HUDEP-2 (cell line): ENCODE measurements around the gene TBC1D22B.

Experiments used
- DNase-seq, 76 experiments: peaks; one replicate each; lab custom pipeline; 2025; ENCODE audit not compliant: unreplicated experiment in 76 of 76; lab: John Stamatoyannopoulos, UW

Gene TBC1D22B

GRCh38 chr6:37347177-37347576, 89.6 kb downstream of the TBC1D22B start:
- no peak for DNase-seq

GRCh38 chr6:37347670-37348111, 90.1 kb downstream of the TBC1D22B start:
- no peak for DNase-seq

- DNase-seq: no peak
These were observed 93.5 kb downstream of the TBC1D22B start for GRCh38 chr6:37351027-37351426.

- no peak for DNase-seq
These were observed 94.8 kb downstream of the TBC1D22B start for GRCh38 chr6:37352384-37352783.

- DNase-seq: peak; percentile 41 to 97 (median 91)
These were observed 96.4 kb downstream of the TBC1D22B start, which contains the start of gene RNF8 for GRCh38 chr6:37353761-37354525. Gene RNF8, plus strand, starts transcription at chr6:37353983. Its CDS starts 182 bp downstream, at chr6:37354165.

- DNase-seq: peak in 11 of 76 experiments; percentile 14 to 43 (median 23)
These were observed 97.2 kb downstream of the TBC1D22B start for GRCh38 chr6:37354526-37355384.

- DNase-seq: no peak
These were observed 99.7 kb downstream of the TBC1D22B start for GRCh38 chr6:37357288-37357687.

- no peak for DNase-seq
These were observed 100.3 kb downstream of the TBC1D22B start for GRCh38 chr6:37357860-37358259.

- no peak for DNase-seq
These were observed 101.5 kb downstream of the TBC1D22B start for GRCh38 chr6:37359039-37359438.

- DNase-seq: no peak
These were observed 104.7 kb downstream of the TBC1D22B start for GRCh38 chr6:37362101-37362828.

- peak in 5 of 76 experiments; percentile 15 to 36 (median 21) for DNase-seq
These were observed 108.2 kb downstream of the TBC1D22B start for GRCh38 chr6:37365791-37366190.

- no peak for DNase-seq
These were observed 109.3 kb downstream of the TBC1D22B start for GRCh38 chr6:37366910-37367309.

GRCh38 chr6:37368961-37369320, 111.4 kb downstream of the TBC1D22B start:
- DNase-seq: no peak

- no peak for DNase-seq
These were observed 112.0 kb downstream of the TBC1D22B start for GRCh38 chr6:37369321-37370201.

- no peak for DNase-seq
These were observed 113.8 kb downstream of the TBC1D22B start for GRCh38 chr6:37371154-37372083.

GRCh38 chr6:37372116-37372515, 114.5 kb downstream of the TBC1D22B start:
- DNase-seq: no peak

GRCh38 chr6:37373822-37374471, 116.4 kb downstream of the TBC1D22B start:
- DNase-seq: peak in 22 of 76 experiments; percentile 13 to 54 (median 33)

- DNase-seq: no peak
These were observed 117.8 kb downstream of the TBC1D22B start for GRCh38 chr6:37375376-37375775.
